AG09319 (cell line): ENCODE data around the gene CCM2L.

Experiments used
- DNase-seq: peaks from one replicate; pipeline ENCODE4 v3.0.0-alpha.2; 2010; ENCODE audit warnings: low read depth; ENCODE audit errors: extremely low read depth
- TF ChIP-seq, protein P1 (sequence below): IDR thresholded peaks from 2 replicates; pipeline ENCODE4 v1.5.1; 2011; ENCODE audit warnings: low read depth, mild to moderate bottlenecking, inconsistent platforms, low read length, moderate library complexity

CCM2L gene

GRCh38 chr20:32010101-32010500 is at the start of gene CCM2L:
Gene CCM2L, plus strand, starts transcription at chr20:32010438. Its CDS starts 17 bp downstream, at chr20:32010455.
- TF ChIP-seq, protein P1, sequence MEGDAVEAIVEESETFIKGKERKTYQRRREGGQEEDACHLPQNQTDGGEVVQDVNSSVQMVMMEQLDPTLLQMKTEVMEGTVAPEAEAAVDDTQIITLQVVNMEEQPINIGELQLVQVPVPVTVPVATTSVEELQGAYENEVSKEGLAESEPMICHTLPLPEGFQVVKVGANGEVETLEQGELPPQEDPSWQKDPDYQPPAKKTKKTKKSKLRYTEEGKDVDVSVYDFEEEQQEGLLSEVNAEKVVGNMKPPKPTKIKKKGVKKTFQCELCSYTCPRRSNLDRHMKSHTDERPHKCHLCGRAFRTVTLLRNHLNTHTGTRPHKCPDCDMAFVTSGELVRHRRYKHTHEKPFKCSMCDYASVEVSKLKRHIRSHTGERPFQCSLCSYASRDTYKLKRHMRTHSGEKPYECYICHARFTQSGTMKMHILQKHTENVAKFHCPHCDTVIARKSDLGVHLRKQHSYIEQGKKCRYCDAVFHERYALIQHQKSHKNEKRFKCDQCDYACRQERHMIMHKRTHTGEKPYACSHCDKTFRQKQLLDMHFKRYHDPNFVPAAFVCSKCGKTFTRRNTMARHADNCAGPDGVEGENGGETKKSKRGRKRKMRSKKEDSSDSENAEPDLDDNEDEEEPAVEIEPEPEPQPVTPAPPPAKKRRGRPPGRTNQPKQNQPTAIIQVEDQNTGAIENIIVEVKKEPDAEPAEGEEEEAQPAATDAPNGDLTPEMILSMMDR = no peak
- no peak for DNase-seq

DNA sequence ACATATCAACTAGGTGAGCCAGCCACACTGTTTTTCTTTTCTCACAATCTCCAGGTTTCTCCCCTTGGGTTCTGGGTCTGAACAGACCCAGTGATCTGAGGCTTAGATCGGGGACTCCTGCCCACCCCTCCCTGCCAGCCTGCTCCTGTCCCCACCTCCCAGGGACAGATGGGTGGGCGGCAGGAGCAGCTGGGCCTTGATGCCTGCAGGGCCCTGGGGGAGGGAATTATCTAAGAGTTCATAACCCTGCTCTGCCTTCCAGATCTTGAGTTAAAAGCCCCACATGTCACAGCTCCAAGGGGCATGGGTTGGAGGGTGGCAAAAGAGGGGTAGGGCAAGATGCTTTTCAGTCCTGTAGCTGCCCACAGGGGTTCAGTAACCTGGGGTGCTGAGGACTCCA is 47.5 kb upstream of the CCM2L start:
- DNase-seq = no peak
- TF ChIP-seq, protein P1 = no peak

DNA sequence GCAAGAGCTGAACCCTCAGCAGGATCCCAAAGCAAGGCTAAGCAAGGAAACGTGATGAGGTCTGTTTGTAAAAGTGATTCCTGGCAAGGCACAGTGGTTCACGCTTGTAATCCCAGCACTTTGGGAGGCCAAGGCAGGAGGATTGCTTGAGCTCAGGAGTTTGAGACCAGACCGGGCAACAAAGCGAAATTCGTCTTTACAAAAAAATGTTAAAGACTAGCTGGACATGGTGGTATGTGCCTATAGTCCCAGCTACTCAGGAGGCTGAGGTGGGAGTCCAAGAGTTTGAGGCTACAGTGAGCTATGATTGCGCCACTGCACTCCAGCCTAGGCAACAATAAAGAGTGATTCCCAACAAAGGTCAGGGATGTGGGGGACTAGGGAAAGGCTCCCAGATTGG is 46.3 kb upstream of the CCM2L start:
- no peak for DNase-seq
- TF ChIP-seq, protein P1 = no peak

DNA sequence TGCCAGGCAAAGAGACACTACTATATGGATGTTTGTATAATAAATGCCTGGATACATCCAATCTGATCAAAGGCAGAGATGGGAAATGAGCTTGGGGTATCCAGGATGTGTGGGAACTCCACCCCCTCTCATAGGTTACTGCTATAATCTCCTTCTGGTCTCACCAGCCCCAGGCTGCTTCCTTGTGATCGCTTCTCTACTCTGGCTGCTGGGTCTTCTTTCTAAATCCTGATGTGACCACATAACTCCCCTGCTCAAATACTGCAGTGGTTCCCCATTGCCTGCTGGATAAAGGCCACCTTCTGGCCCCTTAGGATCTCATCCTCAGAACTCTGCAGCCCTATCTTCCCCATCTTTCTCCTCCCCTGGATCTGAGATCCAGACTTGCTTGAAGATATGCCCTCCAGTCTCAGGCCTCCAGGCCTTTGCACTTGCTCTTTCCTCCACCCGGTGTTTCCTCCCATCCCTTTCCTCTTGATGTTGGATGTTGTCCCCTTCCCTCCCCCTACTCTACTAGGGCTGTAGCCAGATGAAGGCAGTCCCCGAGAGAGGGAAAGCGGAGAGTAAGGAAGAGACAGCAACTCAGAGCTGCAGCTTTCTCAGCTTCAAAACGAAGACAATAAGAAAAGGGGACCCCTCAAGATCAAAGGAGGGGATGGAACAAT is 43.1 kb upstream of the CCM2L start:
- TF ChIP-seq, protein P1 = no peak
- no peak for DNase-seq

DNA sequence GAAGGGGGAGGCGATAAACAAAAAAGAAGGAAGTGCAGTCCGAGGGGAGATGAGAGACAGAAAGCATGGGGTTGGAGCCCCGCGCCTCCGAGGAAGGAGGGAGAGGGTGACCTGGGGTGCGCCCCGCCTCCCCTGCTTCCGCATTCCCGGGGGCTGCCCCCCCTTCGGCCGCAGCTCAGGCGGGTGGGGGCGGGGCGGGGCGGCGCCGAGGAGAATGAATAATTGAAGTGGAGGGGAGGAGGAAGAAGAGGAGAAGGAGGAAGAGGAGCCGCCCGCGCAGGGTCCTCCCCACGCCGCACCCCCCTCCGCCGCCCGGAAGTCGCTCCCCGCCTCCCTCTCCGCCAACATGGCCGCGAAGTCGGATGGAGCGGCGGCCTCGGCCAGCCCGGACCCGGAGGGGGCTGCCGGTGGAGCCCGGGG is 42.4 kb upstream of the CCM2L start, which contains the start of gene XKR7:
Gene XKR7, plus strand, starts transcription at position 322 of the 420 bp plus-strand sequence. Its CDS starts 25 bp downstream, at position 347.
- no peak for DNase-seq
- TF ChIP-seq, protein P1 = no peak

DNA sequence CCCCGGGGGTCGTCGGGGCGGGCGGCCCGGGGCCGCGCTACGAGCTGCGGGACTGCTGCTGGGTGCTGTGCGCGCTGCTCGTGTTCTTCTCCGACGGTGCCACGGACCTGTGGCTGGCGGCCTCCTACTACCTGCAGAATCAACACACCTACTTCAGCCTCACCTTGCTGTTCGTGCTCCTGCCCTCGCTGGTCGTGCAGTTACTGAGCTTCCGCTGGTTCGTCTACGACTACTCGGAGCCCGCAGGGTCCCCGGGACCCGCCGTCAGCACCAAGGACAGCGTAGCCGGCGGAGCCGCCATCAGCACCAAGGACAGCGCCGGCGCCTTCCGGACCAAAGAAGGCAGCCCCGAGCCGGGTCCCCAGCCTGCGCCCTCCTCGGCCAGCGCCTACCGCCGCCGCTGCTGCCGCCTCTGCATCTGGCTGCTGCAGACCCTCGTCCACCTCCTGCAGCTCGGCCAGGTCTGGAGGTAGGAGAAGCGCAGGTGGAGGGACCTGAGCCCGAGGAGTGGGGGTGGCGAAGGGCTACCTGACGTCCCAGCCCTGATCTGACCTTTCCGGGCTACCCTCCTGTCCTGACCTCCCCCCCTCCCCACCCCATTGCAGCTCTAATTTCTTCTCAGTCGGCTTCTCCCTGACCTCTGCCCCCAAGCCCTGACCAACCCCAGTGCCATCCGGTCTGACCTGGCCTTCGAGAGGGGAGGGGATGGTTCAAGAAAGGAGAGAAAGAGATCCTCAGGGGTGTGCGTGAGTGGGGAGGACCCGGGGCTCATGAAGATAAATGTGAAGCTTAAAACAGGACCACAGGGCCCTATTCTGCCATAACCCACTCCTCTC is 41.7 kb upstream of the CCM2L start:
- TF ChIP-seq, protein P1 = no peak
- no peak for DNase-seq

DNA sequence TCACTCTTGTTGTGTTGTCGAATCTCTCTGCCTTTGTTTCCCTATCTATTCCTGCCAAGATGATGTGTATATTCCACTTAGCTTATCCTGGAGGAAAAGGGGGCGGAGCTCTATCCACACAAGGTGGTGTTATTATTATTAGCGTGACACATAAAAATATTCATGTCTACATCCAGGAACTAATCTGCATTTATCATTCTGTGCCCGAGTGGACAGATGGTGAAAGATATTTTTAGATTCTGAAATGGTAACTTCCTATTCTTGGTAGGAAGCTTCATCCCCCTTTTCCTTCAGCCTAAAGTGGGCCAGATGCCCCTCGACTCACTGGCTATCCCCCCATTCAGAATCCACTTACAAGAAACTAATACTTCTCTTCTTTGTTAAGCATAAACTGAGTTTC is 40.2 kb upstream of the CCM2L start:
- TF ChIP-seq, protein P1 = no peak
- no peak for DNase-seq
